ENCODE data around the gene PTPRF.
"Not testable (repeated sequence)": the region's sequence is repeated elsewhere in the genome, so short reads cannot be mapped to it uniquely, and the experiment has no call there.

The PTPRF gene

GRCh38 chr1:43501806-43502205, 28.9 kb upstream of the PTPRF start:
- H3K36me3 ChIP-seq (ENCODE audit: control insufficient read depth in 5 of 5, insufficient read depth in 5 of 5, low read length in 5 of 5); H3K4me1 ChIP-seq (ENCODE audit: control insufficient read depth in 5 of 5, insufficient read depth in 5 of 5, low read length in 5 of 5); H3K4me3 ChIP-seq (ENCODE audit: low read depth in 1 of 5, low read length in 5 of 5); H3K9me3 ChIP-seq (ENCODE audit: control insufficient read depth in 5 of 5, low read length in 5 of 5); H3K27ac ChIP-seq (ENCODE audit: low read depth, low read length); H3K27me3 ChIP-seq (ENCODE audit: control insufficient read depth in 5 of 5, insufficient read depth in 4 of 5, low read length in 5 of 5); H3K9ac ChIP-seq (ENCODE audit: low read length in 5 of 5): not testable (repeated sequence)

GRCh38 chr1:43503534-43503933, 27.1 kb upstream of the PTPRF start:
- Histone ChIP-seq H3K4me1 (ENCODE audit: control insufficient read depth in 5 of 5, insufficient read depth in 5 of 5, low read length in 5 of 5) (no peaks in the 10 kb centered on the region), H3K9ac (ENCODE audit: low read length in 5 of 5) (no peak overlapping the region), H3K4me3 (ENCODE audit: low read depth in 1 of 5, low read length in 5 of 5) (no peak overlapping the region), H3K9me3 (ENCODE audit: control insufficient read depth in 5 of 5, low read length in 5 of 5) (no peaks in the 10 kb centered on the region), H3K27ac (ENCODE audit: low read depth, low read length) (no peak overlapping the region), H3K27me3 (ENCODE audit: control insufficient read depth in 5 of 5, insufficient read depth in 4 of 5, low read length in 5 of 5) (no peaks in the 10 kb centered on the region), H3K36me3 (ENCODE audit: control insufficient read depth in 5 of 5, insufficient read depth in 5 of 5, low read length in 5 of 5) (no peaks in the 10 kb centered on the region)

- Histone ChIP-seq H3K27ac (ENCODE audit: low read depth, low read length) (no peak overlapping the region), H3K36me3 (ENCODE audit: control insufficient read depth in 5 of 5, insufficient read depth in 5 of 5, low read length in 5 of 5) (no peaks in the 10 kb centered on the region), H3K9ac (ENCODE audit: low read length in 5 of 5) (no peak overlapping the region), H3K4me1 (ENCODE audit: control insufficient read depth in 5 of 5, insufficient read depth in 5 of 5, low read length in 5 of 5) (peaks cover 0 to 4% (median 0%) of the 10 kb centered on the region in 5 donors), H3K9me3 (ENCODE audit: control insufficient read depth in 5 of 5, low read length in 5 of 5) (no peaks in the 10 kb centered on the region), H3K27me3 (ENCODE audit: control insufficient read depth in 5 of 5, insufficient read depth in 4 of 5, low read length in 5 of 5) (no peaks in the 10 kb centered on the region), H3K4me3 (ENCODE audit: low read depth in 1 of 5, low read length in 5 of 5) (no peak overlapping the region)
Measured at GRCh38 chr1:43505077-43505780, 25.5 kb upstream of the PTPRF start.

GRCh38 chr1:43506233-43506632, 24.4 kb upstream of the PTPRF start:
- no peak overlapping the region for H3K27ac ChIP-seq (ENCODE audit: low read depth, low read length)
- no peaks in the 10 kb centered on the region for H3K36me3 ChIP-seq (ENCODE audit: control insufficient read depth in 5 of 5, insufficient read depth in 5 of 5, low read length in 5 of 5)
- H3K9ac ChIP-seq (ENCODE audit: low read length in 5 of 5): no peak overlapping the region
- no peaks in the 10 kb centered on the region for H3K27me3 ChIP-seq (ENCODE audit: control insufficient read depth in 5 of 5, insufficient read depth in 4 of 5, low read length in 5 of 5)
- no peak overlapping the region for H3K4me3 ChIP-seq (ENCODE audit: low read depth in 1 of 5, low read length in 5 of 5)
- H3K4me1 ChIP-seq (ENCODE audit: control insufficient read depth in 5 of 5, insufficient read depth in 5 of 5, low read length in 5 of 5): peaks cover 0 to 4% (median 0%) of the 10 kb centered on the region in 5 donors
- H3K9me3 ChIP-seq (ENCODE audit: control insufficient read depth in 5 of 5, low read length in 5 of 5): peaks cover 0 to under 1% (median 0%) of the 10 kb centered on the region in 5 donors

- H3K4me1 ChIP-seq (ENCODE audit: control insufficient read depth in 5 of 5, insufficient read depth in 5 of 5, low read length in 5 of 5): peaks cover 0 to 4% (median 0%) of the 10 kb centered on the region in 5 donors
- no peak overlapping the region for H3K4me3 ChIP-seq (ENCODE audit: low read depth in 1 of 5, low read length in 5 of 5)
- H3K9ac ChIP-seq (ENCODE audit: low read length in 5 of 5): no peak overlapping the region
- no peaks in the 10 kb centered on the region for H3K27me3 ChIP-seq (ENCODE audit: control insufficient read depth in 5 of 5, insufficient read depth in 4 of 5, low read length in 5 of 5)
- H3K36me3 ChIP-seq (ENCODE audit: control insufficient read depth in 5 of 5, insufficient read depth in 5 of 5, low read length in 5 of 5): no peaks in the 10 kb centered on the region
- no peak overlapping the region for H3K27ac ChIP-seq (ENCODE audit: low read depth, low read length)
- H3K9me3 ChIP-seq (ENCODE audit: control insufficient read depth in 5 of 5, low read length in 5 of 5): peaks cover 0 to 5% (median 0%) of the 10 kb centered on the region in 5 donors
Measured at GRCh38 chr1:43507296-43508295, 23.1 kb upstream of the PTPRF start.

- Histone ChIP-seq H3K4me1 (ENCODE audit: control insufficient read depth in 5 of 5, insufficient read depth in 5 of 5, low read length in 5 of 5) (peaks cover 0 to 4% (median 0%) of the 10 kb centered on the region in 5 donors), H3K4me3 (ENCODE audit: low read depth in 1 of 5, low read length in 5 of 5) (no peak overlapping the region), H3K9me3 (ENCODE audit: control insufficient read depth in 5 of 5, low read length in 5 of 5) (peaks cover 0 to 5% (median 0%) of the 10 kb centered on the region in 5 donors), H3K27me3 (ENCODE audit: control insufficient read depth in 5 of 5, insufficient read depth in 4 of 5, low read length in 5 of 5) (no peaks in the 10 kb centered on the region), H3K36me3 (ENCODE audit: control insufficient read depth in 5 of 5, insufficient read depth in 5 of 5, low read length in 5 of 5) (no peaks in the 10 kb centered on the region), H3K27ac (ENCODE audit: low read depth, low read length) (no peak overlapping the region), H3K9ac (ENCODE audit: low read length in 5 of 5) (no peak overlapping the region)
Measured at GRCh38 chr1:43509007-43509739, 21.5 kb upstream of the PTPRF start.

- H3K9ac ChIP-seq (ENCODE audit: low read length in 5 of 5): no peak overlapping the region
- H3K9me3 ChIP-seq (ENCODE audit: control insufficient read depth in 5 of 5, low read length in 5 of 5): peaks cover 0 to 5% (median 0%) of the 10 kb centered on the region in 5 donors
- no peak overlapping the region for H3K27ac ChIP-seq (ENCODE audit: low read depth, low read length)
- H3K4me1 ChIP-seq (ENCODE audit: control insufficient read depth in 5 of 5, insufficient read depth in 5 of 5, low read length in 5 of 5): peaks cover 0 to 4% (median 0%) of the 10 kb centered on the region in 5 donors
- H3K4me3 ChIP-seq (ENCODE audit: low read depth in 1 of 5, low read length in 5 of 5): no peak overlapping the region
- H3K27me3 ChIP-seq (ENCODE audit: control insufficient read depth in 5 of 5, insufficient read depth in 4 of 5, low read length in 5 of 5): no peaks in the 10 kb centered on the region
- no peaks in the 10 kb centered on the region for H3K36me3 ChIP-seq (ENCODE audit: control insufficient read depth in 5 of 5, insufficient read depth in 5 of 5, low read length in 5 of 5)
Measured at GRCh38 chr1:43509740-43510375, 20.8 kb upstream of the PTPRF start.

- Histone ChIP-seq H3K4me1 (ENCODE audit: control insufficient read depth in 5 of 5, insufficient read depth in 5 of 5, low read length in 5 of 5) (peaks cover 0 to 4% (median 0%) of the 10 kb centered on the region in 5 donors), H3K9me3 (ENCODE audit: control insufficient read depth in 5 of 5, low read length in 5 of 5) (peaks cover 0 to 5% (median 0%) of the 10 kb centered on the region in 5 donors), H3K9ac (ENCODE audit: low read length in 5 of 5) (no peak overlapping the region), H3K27me3 (ENCODE audit: control insufficient read depth in 5 of 5, insufficient read depth in 4 of 5, low read length in 5 of 5) (no peaks in the 10 kb centered on the region), H3K4me3 (ENCODE audit: low read depth in 1 of 5, low read length in 5 of 5) (no peak overlapping the region), H3K27ac (ENCODE audit: low read depth, low read length) (no peak overlapping the region), H3K36me3 (ENCODE audit: control insufficient read depth in 5 of 5, insufficient read depth in 5 of 5, low read length in 5 of 5) (no peaks in the 10 kb centered on the region)
Measured at GRCh38 chr1:43510621-43511020, 20.1 kb upstream of the PTPRF start.

GRCh38 chr1:43511394-43511793, 19.3 kb upstream of the PTPRF start:
- no peaks in the 10 kb centered on the region for H3K27me3 ChIP-seq (ENCODE audit: control insufficient read depth in 5 of 5, insufficient read depth in 4 of 5, low read length in 5 of 5)
- no peak overlapping the region for H3K27ac ChIP-seq (ENCODE audit: low read depth, low read length)

More at GRCh38 chr1:43511394-43511793, 19.3 kb upstream of the PTPRF start:
- Histone ChIP-seq H3K36me3 (ENCODE audit: control insufficient read depth in 5 of 5, insufficient read depth in 5 of 5, low read length in 5 of 5) (no peaks in the 10 kb centered on the region), H3K9ac (ENCODE audit: low read length in 5 of 5) (no peak overlapping the region), H3K9me3 (ENCODE audit: control insufficient read depth in 5 of 5, low read length in 5 of 5) (peaks cover 0 to 5% (median 0%) of the 10 kb centered on the region in 5 donors), H3K4me3 (ENCODE audit: low read depth in 1 of 5, low read length in 5 of 5) (no peak overlapping the region), H3K4me1 (ENCODE audit: control insufficient read depth in 5 of 5, insufficient read depth in 5 of 5, low read length in 5 of 5) (peaks cover 0 to 4% (median 0%) of the 10 kb centered on the region in 5 donors)
